Stimulated activated CD8-positive, alpha-beta memory T cell treated with anti-CD3 and anti-CD28 coated beads, Interleukin-15, amount 100 ng/mL, for 1 hour (primary cell): ENCODE measurements around the gene SPPL2C.

Source experiments
- DNase-seq: peaks from one replicate; pipeline ENCODE4 v3.0.0-alpha.2; 2020; ENCODE audit warnings: low read depth

SPPL2C gene

GRCh38 chr17:45888392-45888791 is 43.7 kb downstream of the SPPL2C start:
- no peak for DNase-seq

GRCh38 chr17:45889579-45889978 is 44.9 kb downstream of the SPPL2C start:
- no peak for DNase-seq

- no peak for DNase-seq
These were observed 49.0 kb downstream of the SPPL2C start for GRCh38 chr17:45893725-45894021.

GRCh38 chr17:45894022-45894784 is 49.5 kb downstream of the SPPL2C start, which contains the start of gene MAPT:
Gene MAPT, plus strand, starts transcription at chr17:45894554. Its CDS starts 67,784 bp downstream, at chr17:45962338.
- peak; percentile 49 for DNase-seq

GRCh38 chr17:45895304-45895968 is 50.8 kb downstream of the SPPL2C start:
- no peak for DNase-seq

- no peak for DNase-seq
These were observed 51.5 kb downstream of the SPPL2C start for GRCh38 chr17:45895969-45896785.
